ENCODE results near the gene CST9.

- no peak for TF ChIP-seq CTCF (optimal IDR thresholded peaks at IDR 0.05 in 1 of 3, IDR thresholded peaks at IDR 0.05 in 1 of 3, conservative IDR thresholded peaks at IDR 0.05 in 1 of 3; ENCODE audit: extremely low read depth in 1 of 3, insufficient read depth in 2 of 3, low read length in 3 of 3)
- no peak for TF ChIP-seq EZH2 (IDR thresholded peaks at IDR 0.05; ENCODE audit: low read length)
These were observed 40.8 kb downstream of the CST9 start for GRCh38 chr20:23564927-23565326.
